Astrocyte of the spinal cord (primary cell): Measurements from ENCODE around the gene TREX2.
A peak's percentile ranks its signal among the peaks of the same experiment; 100 is the strongest.

Source experiments
- DNase-seq: peaks from one replicate; pipeline ENCODE4 v3.0.0; 2011; ENCODE audit warnings: low read depth, low spot score
- H3K4me3 ChIP-seq: 2 replicates; pipeline ENCODE4 v1.5.1; 2011; ENCODE audit warnings: low read depth, mild to moderate bottlenecking, low read length, moderate library complexity
- CTCF ChIP-seq: IDR thresholded peaks from 2 replicates; pipeline ENCODE4 v1.5.1; 2012; ENCODE audit warnings: low read depth, mild to moderate bottlenecking, low read length, inconsistent platforms
- in situ Hi-C: cut with HindIII; loops from 2 replicates; pipeline ENCODE4 v1.10.0; 2017; ENCODE audit warnings: low sequenced_read_pairs

TREX2 gene

DNA sequence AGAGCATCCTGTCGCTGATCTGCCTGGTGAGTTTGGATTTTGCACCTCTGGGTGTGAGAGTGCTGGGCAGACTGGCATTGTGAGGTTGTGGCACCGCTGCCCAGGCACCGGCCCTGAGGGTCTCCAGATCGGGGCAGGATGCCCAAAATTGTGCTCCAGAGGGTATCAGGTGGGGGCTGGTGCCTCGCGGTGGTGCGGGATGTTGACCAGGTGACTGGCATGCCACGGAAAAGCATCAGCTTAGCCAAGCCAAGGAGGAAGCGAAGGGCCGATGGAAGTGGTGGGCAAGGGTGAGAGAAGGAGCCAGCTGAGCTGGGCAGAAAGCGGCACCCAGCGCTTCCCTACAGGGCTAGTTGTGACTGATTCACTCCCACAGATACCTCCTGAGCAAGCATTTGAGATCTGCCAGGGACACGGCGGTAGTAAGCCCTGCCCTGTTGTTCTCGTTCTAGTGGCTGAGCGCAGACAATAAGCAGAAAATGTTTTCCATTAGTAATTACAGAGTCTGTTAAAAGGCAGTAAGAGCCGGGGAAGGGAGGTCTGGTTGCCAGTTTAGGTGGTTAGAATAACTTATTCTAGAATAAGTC, 33.8 kb downstream of the TREX2 start:
- DNase-seq, result no peak
- in situ Hi-C loops, result no loop called here
- TF ChIP-seq CTCF, result no peak
- H3K4me3 ChIP-seq, result no peak overlapping the region

GRCh38 chrX:153411255-153411987, 34.4 kb downstream of the TREX2 start, which contains the start of gene ZFP92:
TSS of gene ZFP92 (plus strand) at chrX:153411472. CDS start at chrX:153418323, 6,851 bp downstream.
- no peak for TF ChIP-seq CTCF
- peak within 1 kb of the TSS; percentile 30 for H3K4me3 ChIP-seq
- no peak for DNase-seq
- in situ Hi-C loops, result no loop called here

GRCh38 chrX:153410888-153411254, 35.0 kb downstream of the TREX2 start:
- DNase-seq, result no peak
- in situ Hi-C loops, result no loop called here
- TF ChIP-seq CTCF, result no peak
- H3K4me3 ChIP-seq, result no peak overlapping the region

GRCh38 chrX:153410373-153410772, 35.5 kb downstream of the TREX2 start:
- no peak for TF ChIP-seq CTCF
- in situ Hi-C loops, result no loop called here
- H3K4me3 ChIP-seq, result no peak overlapping the region
- no peak for DNase-seq

- in situ Hi-C loops, result no loop called here
- no peak for DNase-seq
- H3K4me3 ChIP-seq, result no peak overlapping the region
- TF ChIP-seq CTCF, result no peak
These were observed 36.3 kb downstream of the TREX2 start for GRCh38 chrX:153409414-153410101.

DNA sequence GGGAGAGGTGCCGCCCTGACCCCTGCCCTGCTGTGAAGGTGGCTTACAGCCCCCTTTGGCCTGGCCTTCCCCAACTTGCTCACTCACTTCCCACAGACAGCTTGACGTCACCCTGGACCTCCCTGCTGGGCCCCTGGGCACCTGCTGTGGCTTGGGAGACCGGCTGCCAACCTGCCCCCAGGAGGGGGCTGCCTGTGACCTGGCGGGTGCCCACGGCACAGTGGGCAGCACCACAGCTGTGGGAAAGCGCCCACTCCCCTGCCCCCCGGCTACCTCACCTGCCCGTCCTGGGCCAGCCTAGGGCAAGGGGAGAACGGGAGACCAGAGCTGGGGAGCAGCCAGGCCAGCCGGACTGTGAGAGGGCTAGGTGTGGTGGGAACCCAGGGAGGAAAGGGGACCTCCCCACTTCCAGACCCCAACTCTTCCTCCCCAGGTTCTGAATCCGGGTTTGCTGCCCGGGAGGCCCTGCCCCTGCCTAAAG, 36.9 kb downstream of the TREX2 start:
- no peak for TF ChIP-seq CTCF
- in situ Hi-C loops, result no loop called here
- H3K4me3 ChIP-seq, result no peak overlapping the region
- DNase-seq, result no peak
